ENCODE data around the gene RGS10.

Gene RGS10

GRCh38 chr10:119454316-119454715 is 88.2 kb downstream of the RGS10 start:
- Histone ChIP-seq H3K9me3 (ENCODE audit: control insufficient read depth in 2 of 2, low read length in 2 of 2) (no peaks in the 10 kb centered on the region), H3K27me3 (ENCODE audit: control insufficient read depth in 2 of 2, insufficient read depth in 2 of 2, low read length in 2 of 2) (no peaks in the 10 kb centered on the region), H3K9ac (ENCODE audit: low read depth in 1 of 2, low read length in 2 of 2) (no peak overlapping the region), H3K4me1 (ENCODE audit: control insufficient read depth in 2 of 2, insufficient read depth in 2 of 2, low read length in 2 of 2) (no peaks in the 10 kb centered on the region), H3K36me3 (ENCODE audit: control insufficient read depth in 2 of 2, insufficient read depth in 2 of 2, low read length in 2 of 2) (peaks cover 0 to 4% of the 10 kb centered on the region in 2 donors), H3K4me3 (ENCODE audit: low read length in 2 of 2) (no peak overlapping the region), H3K27ac (ENCODE audit: low read depth in 2 of 2, low read length in 2 of 2) (no peak overlapping the region)

- no peak overlapping the region for H3K27ac ChIP-seq (ENCODE audit: low read depth in 2 of 2, low read length in 2 of 2)
- H3K4me1 ChIP-seq (ENCODE audit: control insufficient read depth in 2 of 2, insufficient read depth in 2 of 2, low read length in 2 of 2), result no peaks in the 10 kb centered on the region
- H3K27me3 ChIP-seq (ENCODE audit: control insufficient read depth in 2 of 2, insufficient read depth in 2 of 2, low read length in 2 of 2), result no peaks in the 10 kb centered on the region
- no peak overlapping the region for H3K9ac ChIP-seq (ENCODE audit: low read depth in 1 of 2, low read length in 2 of 2)
- no peak overlapping the region for H3K4me3 ChIP-seq (ENCODE audit: low read length in 2 of 2)
- peaks cover 0 to 6% of the 10 kb centered on the region in 2 donors for H3K36me3 ChIP-seq (ENCODE audit: control insufficient read depth in 2 of 2, insufficient read depth in 2 of 2, low read length in 2 of 2)
- no peaks in the 10 kb centered on the region for H3K9me3 ChIP-seq (ENCODE audit: control insufficient read depth in 2 of 2, low read length in 2 of 2)
Observed at GRCh38 chr10:119453313-119453712, 89.2 kb downstream of the RGS10 start.

GRCh38 chr10:119452396-119452795 is 90.1 kb downstream of the RGS10 start:
- no peak overlapping the region for H3K27ac ChIP-seq (ENCODE audit: low read depth in 2 of 2, low read length in 2 of 2)
- H3K9me3 ChIP-seq (ENCODE audit: control insufficient read depth in 2 of 2, low read length in 2 of 2), result no peaks in the 10 kb centered on the region
- no peak overlapping the region for H3K4me3 ChIP-seq (ENCODE audit: low read length in 2 of 2)
- H3K4me1 ChIP-seq (ENCODE audit: control insufficient read depth in 2 of 2, insufficient read depth in 2 of 2, low read length in 2 of 2), result no peaks in the 10 kb centered on the region
- no peak overlapping the region for H3K9ac ChIP-seq (ENCODE audit: low read depth in 1 of 2, low read length in 2 of 2)
- no peaks in the 10 kb centered on the region for H3K27me3 ChIP-seq (ENCODE audit: control insufficient read depth in 2 of 2, insufficient read depth in 2 of 2, low read length in 2 of 2)
- peaks cover 0 to 12% of the 10 kb centered on the region in 2 donors for H3K36me3 ChIP-seq (ENCODE audit: control insufficient read depth in 2 of 2, insufficient read depth in 2 of 2, low read length in 2 of 2)

- Histone ChIP-seq H3K4me1 (ENCODE audit: control insufficient read depth in 2 of 2, insufficient read depth in 2 of 2, low read length in 2 of 2) (no peaks in the 10 kb centered on the region), H3K4me3 (ENCODE audit: low read length in 2 of 2) (no peak overlapping the region), H3K27me3 (ENCODE audit: control insufficient read depth in 2 of 2, insufficient read depth in 2 of 2, low read length in 2 of 2) (no peaks in the 10 kb centered on the region), H3K9me3 (ENCODE audit: control insufficient read depth in 2 of 2, low read length in 2 of 2) (no peaks in the 10 kb centered on the region), H3K27ac (ENCODE audit: low read depth in 2 of 2, low read length in 2 of 2) (no peak overlapping the region), H3K9ac (ENCODE audit: low read depth in 1 of 2, low read length in 2 of 2) (no peak overlapping the region), H3K36me3 (ENCODE audit: control insufficient read depth in 2 of 2, insufficient read depth in 2 of 2, low read length in 2 of 2) (peaks cover 0 to 12% of the 10 kb centered on the region in 2 donors)
Observed at GRCh38 chr10:119451300-119451896, 91.1 kb downstream of the RGS10 start.

- Histone ChIP-seq H3K4me3 (ENCODE audit: low read length in 2 of 2) (no peak overlapping the region), H3K27me3 (ENCODE audit: control insufficient read depth in 2 of 2, insufficient read depth in 2 of 2, low read length in 2 of 2) (no peaks in the 10 kb centered on the region), H3K9me3 (ENCODE audit: control insufficient read depth in 2 of 2, low read length in 2 of 2) (no peaks in the 10 kb centered on the region), H3K4me1 (ENCODE audit: control insufficient read depth in 2 of 2, insufficient read depth in 2 of 2, low read length in 2 of 2) (no peaks in the 10 kb centered on the region), H3K27ac (ENCODE audit: low read depth in 2 of 2, low read length in 2 of 2) (no peak overlapping the region), H3K9ac (ENCODE audit: low read depth in 1 of 2, low read length in 2 of 2) (no peak overlapping the region), H3K36me3 (ENCODE audit: control insufficient read depth in 2 of 2, insufficient read depth in 2 of 2, low read length in 2 of 2) (peaks cover 0 to 12% of the 10 kb centered on the region in 2 donors)
Observed at GRCh38 chr10:119450606-119451299, 91.8 kb downstream of the RGS10 start.

Measured in mucosa of rectum (tissue), 2 donors.